Thyroid gland (tissue), 4 donors: ENCODE results near the gene IFT27. TPM values are rescaled to one million over a fixed set of nuclear protein-coding genes. Genes with fewer than 3 reads are reported as not detected.

Experiments used
- DNase-seq, 2 donors: peaks; one replicate each; pipeline ENCODE4 v3.0.0-alpha.2; 2019
- H3K27ac ChIP-seq, 3 donors: fragments of 200-600 bp; sonication (generic); 1 replicate in 2 of 3; 2 replicates in 1 of 3; pipeline ENCODE4 v1.5.1; 2016 to 2019; ENCODE audit warnings: mild to moderate bottlenecking in 1 of 3, moderate library complexity in 1 of 3
- H3K27me3 ChIP-seq: fragments of 200-600 bp; sonication (generic); one replicate; pipeline ENCODE4 v1.5.1; 2019
- H3K36me3 ChIP-seq, 2 donors: fragments of 200-600 bp; sonication (generic); one replicate each; pipeline ENCODE4 v1.5.1; 2016 to 2019
- H3K4me1 ChIP-seq, 2 donors: fragments of 200-600 bp; sonication (generic); one replicate each; pipeline ENCODE4 v1.5.1; 2017 to 2019
- H3K4me3 ChIP-seq, 3 donors: fragments of 200-600 bp; sonication (generic); replicated peaks in 1 of 3; 1 replicate in 2 of 3; 2 replicates in 1 of 3; pipeline ENCODE4 v1.5.1; 2016; ENCODE audit warnings: mild to moderate bottlenecking in 1 of 3
- H3K9me3 ChIP-seq: fragments of 200-600 bp; sonication (generic); one replicate; pipeline ENCODE4 v1.5.1; 2017
- POLR2A ChIP-seq, 2 donors: fragments of 450-650 bp; IDR thresholded peaks; one replicate each; pipeline ENCODE4 v1.6.1; 2017; ENCODE audit warnings: antibody characterized with exemption in 2 of 2, mild to moderate bottlenecking in 2 of 2, moderate library complexity in 1 of 2
- WGBS, 2 donors: methylation state at CpG; one replicate each; pipeline ENCODE4 v1.1.5; 2017; 5-methylcytosine and 5-hydroxymethylcytosine counted together
- intact Hi-C: fragments of 100-400 bp; cut with DNase I; formaldehyde crosslinking; loops from one replicate; pipeline ENCODE4 v1.15.1; 2023
- total RNA-seq, 4 donors: library from RNA; depleted of rRNA; stranded (reverse); fragments of >200 nt; gene quantifications; one replicate each; pipeline ENCODE4 v1.2.3, GENCODE V29; 2016
- TF ChIP-seq, protein P1 (sequence below), 6 experiments: fragments of 200-600 bp in 3 of 6; fragments of 450-650 bp in 3 of 6; sonication (generic) in 3 of 6; IDR thresholded peaks; one replicate each; pipeline ENCODE4 v1.5.1; 2016 to 2019; ENCODE audit warnings: antibody characterized with exemption in 6 of 6, mild to moderate bottlenecking in 2 of 6, inconsistent platforms in 1 of 6, moderate library complexity in 1 of 6

IFT27 gene
- total RNA-seq, 4 donors from 2014 or later: 25.1 to 39.2 (median 36.3) TPM

DNA sequence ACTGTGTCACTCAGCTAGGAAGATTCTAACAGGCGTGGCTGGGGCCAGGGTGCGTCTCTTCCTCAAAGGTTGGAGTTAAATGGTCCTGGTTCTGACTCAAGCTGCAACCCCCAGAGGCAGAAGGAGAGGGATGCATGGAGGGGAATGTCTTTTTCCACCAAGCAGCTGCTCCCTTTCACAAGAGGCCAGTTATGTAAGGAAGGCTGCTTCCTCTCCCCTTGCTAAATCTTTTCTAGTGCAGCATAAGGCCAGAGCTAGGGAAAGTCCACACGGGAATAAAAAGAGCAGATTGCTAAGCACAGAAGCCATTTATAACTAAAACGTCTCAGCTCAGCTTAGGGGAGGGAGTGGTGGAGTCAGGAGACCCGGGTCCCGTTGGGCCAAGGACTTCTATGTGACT, 30.9 kb upstream of the IFT27 start:
- no peak overlapping the region for H3K27ac ChIP-seq
- no peak overlapping the region for H3K4me3 ChIP-seq
- TF ChIP-seq POLR2A (IDR thresholded peaks at IDR 0.05): no peak
- TF ChIP-seq, protein P1, sequence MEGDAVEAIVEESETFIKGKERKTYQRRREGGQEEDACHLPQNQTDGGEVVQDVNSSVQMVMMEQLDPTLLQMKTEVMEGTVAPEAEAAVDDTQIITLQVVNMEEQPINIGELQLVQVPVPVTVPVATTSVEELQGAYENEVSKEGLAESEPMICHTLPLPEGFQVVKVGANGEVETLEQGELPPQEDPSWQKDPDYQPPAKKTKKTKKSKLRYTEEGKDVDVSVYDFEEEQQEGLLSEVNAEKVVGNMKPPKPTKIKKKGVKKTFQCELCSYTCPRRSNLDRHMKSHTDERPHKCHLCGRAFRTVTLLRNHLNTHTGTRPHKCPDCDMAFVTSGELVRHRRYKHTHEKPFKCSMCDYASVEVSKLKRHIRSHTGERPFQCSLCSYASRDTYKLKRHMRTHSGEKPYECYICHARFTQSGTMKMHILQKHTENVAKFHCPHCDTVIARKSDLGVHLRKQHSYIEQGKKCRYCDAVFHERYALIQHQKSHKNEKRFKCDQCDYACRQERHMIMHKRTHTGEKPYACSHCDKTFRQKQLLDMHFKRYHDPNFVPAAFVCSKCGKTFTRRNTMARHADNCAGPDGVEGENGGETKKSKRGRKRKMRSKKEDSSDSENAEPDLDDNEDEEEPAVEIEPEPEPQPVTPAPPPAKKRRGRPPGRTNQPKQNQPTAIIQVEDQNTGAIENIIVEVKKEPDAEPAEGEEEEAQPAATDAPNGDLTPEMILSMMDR (IDR thresholded peaks at IDR 0.05): no peak
- H3K9me3 ChIP-seq: no peaks in the 10 kb centered on the region
- no peak for DNase-seq
- no peaks in the 10 kb centered on the region for H3K4me1 ChIP-seq
- 62 to 72% methylated on average over 6 of the region's 6 CpGs for WGBS, 2 donors
- H3K36me3 ChIP-seq: no peaks in the 10 kb centered on the region
- H3K27me3 ChIP-seq: no peaks in the 10 kb centered on the region
- intact Hi-C loops: no loop called here

DNA sequence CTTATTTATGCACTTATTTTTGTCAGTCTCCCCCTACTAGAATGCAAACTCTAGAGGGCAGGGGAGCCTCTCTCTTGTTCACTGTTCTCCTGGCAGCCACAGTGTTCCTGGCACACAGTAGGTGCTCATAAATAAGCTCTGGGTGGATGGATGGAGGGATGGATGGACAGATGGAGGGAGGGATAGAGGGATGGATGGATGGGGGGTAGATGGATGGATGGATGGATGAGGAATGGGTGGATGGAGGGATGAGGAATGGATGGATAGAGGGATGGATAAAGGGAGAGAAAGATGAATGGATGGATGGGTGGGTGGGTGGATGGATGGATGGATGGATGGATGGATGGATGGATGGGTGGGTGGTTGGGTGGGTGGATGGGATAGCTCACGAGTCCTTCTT, 27.4 kb upstream of the IFT27 start:
- H3K4me1 ChIP-seq: no peaks in the 10 kb centered on the region
- TF ChIP-seq POLR2A (IDR thresholded peaks at IDR 0.05): no peak
- TF ChIP-seq, protein P1 (IDR thresholded peaks at IDR 0.05): no peak
- H3K36me3 ChIP-seq: no peaks in the 10 kb centered on the region
- 59 to 82% methylated on average over 1 of the region's 1 CpG for WGBS, 2 donors
- intact Hi-C loops: no loop called here
- H3K9me3 ChIP-seq: no peaks in the 10 kb centered on the region
- no peak overlapping the region for H3K4me3 ChIP-seq
- no peaks in the 10 kb centered on the region for H3K27me3 ChIP-seq
- H3K27ac ChIP-seq: no peak overlapping the region
- DNase-seq: no peak

DNA sequence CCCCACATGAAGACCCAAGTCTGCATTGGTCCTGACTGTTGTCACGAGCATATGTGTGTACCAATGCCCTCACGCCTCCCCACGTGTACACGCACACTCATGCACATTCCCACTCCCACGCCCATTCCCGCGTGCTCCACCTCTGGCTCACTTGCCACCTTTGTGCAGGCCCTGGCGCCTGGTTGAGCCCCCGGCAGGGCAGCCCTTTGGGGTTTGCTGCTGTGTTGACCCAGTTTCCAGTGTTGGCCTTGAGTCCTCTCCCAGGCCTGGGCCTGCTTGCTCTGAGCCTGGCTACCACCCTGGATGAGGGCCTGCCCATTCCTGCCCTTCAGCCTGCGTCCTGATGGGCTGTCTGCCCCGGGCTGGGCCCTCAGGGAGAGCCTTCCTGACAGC, 22.8 kb upstream of the IFT27 start:
- no peaks in the 10 kb centered on the region for H3K4me1 ChIP-seq
- TF ChIP-seq, protein P1 (IDR thresholded peaks at IDR 0.05): no peak
- TF ChIP-seq POLR2A (IDR thresholded peaks at IDR 0.05): no peak
- no peaks in the 10 kb centered on the region for H3K36me3 ChIP-seq
- intact Hi-C loops: no loop called here
- H3K9me3 ChIP-seq: no peaks in the 10 kb centered on the region
- no peak for DNase-seq
- H3K27ac ChIP-seq: no peak overlapping the region
- H3K27me3 ChIP-seq: no peaks in the 10 kb centered on the region
- H3K4me3 ChIP-seq: no peak overlapping the region
- WGBS, 2 donors: 85 to 89% methylated on average over 9 to 11 of the region's 11 CpGs

DNA sequence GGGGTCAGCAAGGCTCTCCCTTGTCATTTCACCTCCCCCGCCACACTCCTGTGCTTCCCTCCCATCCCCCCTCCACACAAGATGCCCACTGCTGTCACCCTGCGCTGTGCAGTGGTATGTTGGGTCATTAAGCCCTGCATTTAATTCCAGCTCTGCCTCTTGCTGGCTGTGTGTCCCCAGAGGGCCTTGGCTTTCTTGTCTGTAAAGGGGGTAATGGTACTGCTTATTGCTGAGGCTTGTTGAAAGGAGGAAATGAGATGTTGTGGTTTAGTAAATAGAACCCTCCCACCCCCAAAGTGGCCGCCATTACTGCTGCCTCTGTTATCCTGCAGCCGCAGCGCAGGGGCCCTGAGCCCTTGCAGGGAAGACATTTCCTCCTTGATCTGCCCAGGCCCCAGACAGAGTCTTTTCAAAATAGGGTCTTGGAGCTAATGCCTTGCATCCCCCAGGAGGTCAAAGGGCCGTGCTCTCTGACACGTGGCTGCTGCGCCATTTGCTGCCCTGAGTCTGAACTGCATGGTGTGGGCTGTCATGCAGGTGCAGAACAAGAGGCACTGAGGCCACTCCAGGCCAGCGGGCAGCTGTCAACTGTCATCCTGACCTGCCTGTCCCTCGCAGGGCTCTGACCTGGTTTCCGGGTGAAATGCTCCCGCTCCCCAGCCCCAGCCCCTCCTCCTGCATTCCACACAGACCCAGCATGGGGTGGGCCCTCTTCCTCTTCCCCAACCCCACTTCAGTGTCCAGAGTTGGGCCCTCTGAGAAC, 22.2 kb upstream of the IFT27 start:
- Histone ChIP-seq H3K27ac (no peak overlapping the region), H3K4me1 (no peaks in the 10 kb centered on the region), H3K36me3 (no peaks in the 10 kb centered on the region), H3K4me3 (no peak overlapping the region), H3K9me3 (no peaks in the 10 kb centered on the region), H3K27me3 (no peaks in the 10 kb centered on the region)
- no peak for TF ChIP-seq POLR2A (IDR thresholded peaks at IDR 0.05)
- TF ChIP-seq, protein P1 (IDR thresholded peaks at IDR 0.05): no peak
- 64 to 77% methylated on average over 11 to 12 of the region's 12 CpGs for WGBS, 2 donors
- DNase-seq: no peak
- intact Hi-C loops: no loop called here

DNA sequence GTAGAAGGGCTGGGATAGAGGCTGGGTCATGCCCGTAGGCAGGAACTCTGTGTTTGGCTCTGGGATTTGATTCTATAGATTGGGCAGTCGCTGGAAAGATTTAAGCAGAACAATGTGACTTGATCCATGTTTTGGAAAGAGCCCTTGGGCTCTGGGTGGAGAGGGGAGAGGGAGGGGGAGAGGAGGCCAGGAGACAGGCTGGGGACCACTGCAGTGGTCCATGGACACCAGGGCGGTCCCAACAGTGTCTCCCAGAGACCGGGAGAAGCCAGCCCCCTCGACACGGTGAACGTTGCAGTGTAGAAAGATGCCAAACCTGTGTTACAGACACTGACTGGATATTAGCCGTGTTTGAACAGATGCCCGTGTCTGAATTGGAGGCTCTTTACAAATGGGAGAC, 21.5 kb upstream of the IFT27 start:
- Histone ChIP-seq H3K4me1 (no peaks in the 10 kb centered on the region), H3K9me3 (no peaks in the 10 kb centered on the region), H3K27me3 (no peaks in the 10 kb centered on the region), H3K4me3 (no peak overlapping the region), H3K36me3 (no peaks in the 10 kb centered on the region), H3K27ac (no peak overlapping the region)
- TF ChIP-seq POLR2A (IDR thresholded peaks at IDR 0.05): no peak
- TF ChIP-seq, protein P1 (IDR thresholded peaks at IDR 0.05): no peak
- intact Hi-C loops: no loop called here
- 63 to 64% methylated on average over 9 of the region's 9 CpGs for WGBS, 2 donors
- DNase-seq: no peak
